Activated T-helper 2 cell treated with anti-CD3 and anti-CD28 coated beads, Interferon-gamma antibody, Interleukin-2, Interleukin-4, amounts not matched to agents 10 μg/mL and 5 μg/mL and 100 μg/mL, durations not matched to agents 14 hours and 24 hours and 36 hours (primary cell): ENCODE results near the gene CHTF18. TPM values are rescaled to one million over a fixed set of nuclear protein-coding genes. Genes with fewer than 3 reads are reported as not detected.
"Not testable (repeated sequence)": the region's sequence is repeated elsewhere in the genome, so short reads cannot be mapped to it uniquely, and the experiment has no call there.

Source experiments
- DNase-seq: peaks from one replicate; pipeline ENCODE4 v3.0.0; 2021; ENCODE audit warnings: low spot score
- H3K27ac Mint-ChIP-seq: one replicate; pipeline ENCODE4 v1.8.0; 2021; ENCODE audit warnings: mixed read lengths
- H3K27me3 Mint-ChIP-seq: one replicate; pipeline ENCODE4 v1.8.0; 2021; ENCODE audit warnings: low read depth, mixed read lengths
- H3K36me3 Mint-ChIP-seq: one replicate; pipeline ENCODE4 v1.8.0; 2021; ENCODE audit warnings: low read depth, mixed read lengths
- H3K4me1 Mint-ChIP-seq: one replicate; pipeline ENCODE4 v1.8.0; 2021; ENCODE audit warnings: low read depth, mixed read lengths
- H3K4me3 Mint-ChIP-seq: one replicate; pipeline ENCODE4 v1.8.0; 2021; ENCODE audit warnings: low read depth, mild to moderate bottlenecking, moderate library complexity, mixed read lengths
- H3K9me3 Mint-ChIP-seq: one replicate; pipeline ENCODE4 v1.8.0; 2021; ENCODE audit warnings: mixed read lengths
- intact Hi-C: fragments of 100-400 bp; cut with micrococcal nuclease; formaldehyde crosslinking; loops from one replicate; pipeline ENCODE4 v1.15.1; 2023
- total RNA-seq: library from RNA; stranded (reverse); gene quantifications from 2 replicates; pipeline ENCODE4 v1.2.3, GENCODE V29; 2022

CHTF18 gene
- total RNA-seq, 1 donor from 2014 or later = 119 TPM

GRCh38 chr16:750485-750884 lies 37.9 kb upstream of the CHTF18 start:
- H3K27ac Mint-ChIP-seq = no peak overlapping the region
- H3K27me3 Mint-ChIP-seq = no peaks in the 10 kb centered on the region
- H3K36me3 Mint-ChIP-seq = no peaks in the 10 kb centered on the region
- H3K9me3 Mint-ChIP-seq = no peaks in the 10 kb centered on the region
- no peak for DNase-seq
- intact Hi-C loops = no loop called here
- no peaks in the 10 kb centered on the region for H3K4me1 Mint-ChIP-seq
- no peak overlapping the region for H3K4me3 Mint-ChIP-seq

- Mint-ChIP-seq H3K9me3 (no peaks in the 10 kb centered on the region), H3K4me3 (no peak overlapping the region), H3K36me3 (no peaks in the 10 kb centered on the region), H3K4me1 (no peaks in the 10 kb centered on the region), H3K27me3 (no peaks in the 10 kb centered on the region), H3K27ac (no peak overlapping the region)
- intact Hi-C loops = no loop called here
- DNase-seq = no peak
Observed at GRCh38 chr16:751152-752006, 37.0 kb upstream of the CHTF18 start.

- no peak for DNase-seq
- intact Hi-C loops = no loop called here
- no peak overlapping the region for H3K27ac Mint-ChIP-seq
- H3K4me1 Mint-ChIP-seq = no peaks in the 10 kb centered on the region
- no peaks in the 10 kb centered on the region for H3K27me3 Mint-ChIP-seq
- no peak overlapping the region for H3K4me3 Mint-ChIP-seq
- no peaks in the 10 kb centered on the region for H3K36me3 Mint-ChIP-seq
- no peaks in the 10 kb centered on the region for H3K9me3 Mint-ChIP-seq
Observed at GRCh38 chr16:752007-752312, 36.5 kb upstream of the CHTF18 start.

GRCh38 chr16:754121-754607 lies 34.3 kb upstream of the CHTF18 start:
- H3K9me3 Mint-ChIP-seq, H3K4me3 Mint-ChIP-seq, H3K4me1 Mint-ChIP-seq, H3K27ac Mint-ChIP-seq, intact Hi-C loops, DNase-seq, H3K36me3 Mint-ChIP-seq, H3K27me3 Mint-ChIP-seq: not testable (repeated sequence)

GRCh38 chr16:754656-755055 lies 33.8 kb upstream of the CHTF18 start:
- Mint-ChIP-seq H3K27ac (no peak overlapping the region), H3K4me1 (no peaks in the 10 kb centered on the region), H3K4me3 (no peak overlapping the region), H3K36me3 (no peaks in the 10 kb centered on the region), H3K9me3 (no peaks in the 10 kb centered on the region), H3K27me3 (no peaks in the 10 kb centered on the region)
- intact Hi-C loops = no loop called here
- no peak for DNase-seq

GRCh38 chr16:756428-756827 lies 32.0 kb upstream of the CHTF18 start:
- DNase-seq = no peak
- no peaks in the 10 kb centered on the region for H3K27me3 Mint-ChIP-seq
- intact Hi-C loops = no loop called here
- H3K27ac Mint-ChIP-seq = no peak overlapping the region
- H3K4me3 Mint-ChIP-seq = no peak overlapping the region
- no peaks in the 10 kb centered on the region for H3K36me3 Mint-ChIP-seq
- no peaks in the 10 kb centered on the region for H3K9me3 Mint-ChIP-seq
- H3K4me1 Mint-ChIP-seq = no peaks in the 10 kb centered on the region

GRCh38 chr16:759110-759910 lies 29.1 kb upstream of the CHTF18 start:
- Mint-ChIP-seq H3K27ac (no peak overlapping the region), H3K36me3 (no peaks in the 10 kb centered on the region), H3K4me3 (no peak overlapping the region), H3K4me1 (no peaks in the 10 kb centered on the region), H3K27me3 (no peaks in the 10 kb centered on the region), H3K9me3 (no peaks in the 10 kb centered on the region)
- intact Hi-C loops = no loop called here
- DNase-seq = no peak

- Mint-ChIP-seq H3K4me3 (no peak overlapping the region), H3K9me3 (no peaks in the 10 kb centered on the region), H3K4me1 (no peaks in the 10 kb centered on the region), H3K36me3 (no peaks in the 10 kb centered on the region), H3K27me3 (no peaks in the 10 kb centered on the region), H3K27ac (no peak overlapping the region)
- intact Hi-C loops = no loop called here
- no peak for DNase-seq
Observed at GRCh38 chr16:760065-760464, 28.4 kb upstream of the CHTF18 start.

- no peak within 1 kb of the TSS for H3K4me3 Mint-ChIP-seq
- no peaks in the 10 kb centered on the region for H3K36me3 Mint-ChIP-seq
- no peaks in the 10 kb centered on the region for H3K27me3 Mint-ChIP-seq
Observed at GRCh38 chr16:760545-761343, 27.7 kb upstream of the CHTF18 start, which contains the start of gene MSLN. Gene MSLN, plus strand, starts transcription at chr16:760734. Its CDS starts 1,947 bp downstream, at chr16:762681.

GRCh38 chr16:761625-762513 lies 26.6 kb upstream of the CHTF18 start:
- Mint-ChIP-seq H3K9me3 (no peaks in the 10 kb centered on the region), H3K4me1 (no peaks in the 10 kb centered on the region), H3K4me3 (no peak overlapping the region), H3K36me3 (no peaks in the 10 kb centered on the region), H3K27me3 (no peaks in the 10 kb centered on the region), H3K27ac (no peak overlapping the region)
- no peak for DNase-seq
- intact Hi-C loops = no loop called here

More at GRCh38 chr16:760545-761343, 27.7 kb upstream of the CHTF18 start, which contains the start of gene MSLN:
- intact Hi-C loops = no loop called here
- DNase-seq = no peak
- Mint-ChIP-seq H3K9me3 (no peaks in the 10 kb centered on the region), H3K27ac (no peak within 1 kb of the TSS), H3K4me1 (no peaks in the 10 kb centered on the region)

GRCh38 chr16:762595-763268 lies 25.7 kb upstream of the CHTF18 start:
- DNase-seq = no peak
- intact Hi-C loops = no loop called here
- H3K4me3 Mint-ChIP-seq = no peak overlapping the region
- no peaks in the 10 kb centered on the region for H3K9me3 Mint-ChIP-seq
- H3K4me1 Mint-ChIP-seq = no peaks in the 10 kb centered on the region
- no peaks in the 10 kb centered on the region for H3K36me3 Mint-ChIP-seq
- no peaks in the 10 kb centered on the region for H3K27me3 Mint-ChIP-seq
- no peak overlapping the region for H3K27ac Mint-ChIP-seq
